HG02678 (cell line): ENCODE data around the gene SARDH.
"Not testable (repeated sequence)": the region's sequence is repeated elsewhere in the genome, so short reads cannot be mapped to it uniquely, and the experiment has no call there.

ENCODE experiments used
- ATAC-seq: cut with Tn5 transposase; IDR thresholded peaks from one replicate; pipeline ENCODE4 v1.9.1; 2021; ENCODE audit warnings: mild to moderate bottlenecking, moderate library complexity; ENCODE audit not compliant: unreplicated experiment

SARDH gene

GRCh38 chr9:133635533-133636531 lies 102.3 kb downstream of the SARDH start, which contains the start of gene DBH:
Gene DBH, plus strand, starts transcription at chr9:133636363. Its CDS starts 9 bp downstream, at chr9:133636372.
- ATAC-seq: no peak

- ATAC-seq: no peak
These were observed 103.1 kb downstream of the SARDH start for GRCh38 chr9:133635098-133635497.

- no peak for ATAC-seq
These were observed 104.0 kb downstream of the SARDH start for GRCh38 chr9:133634081-133634691.

DNA sequence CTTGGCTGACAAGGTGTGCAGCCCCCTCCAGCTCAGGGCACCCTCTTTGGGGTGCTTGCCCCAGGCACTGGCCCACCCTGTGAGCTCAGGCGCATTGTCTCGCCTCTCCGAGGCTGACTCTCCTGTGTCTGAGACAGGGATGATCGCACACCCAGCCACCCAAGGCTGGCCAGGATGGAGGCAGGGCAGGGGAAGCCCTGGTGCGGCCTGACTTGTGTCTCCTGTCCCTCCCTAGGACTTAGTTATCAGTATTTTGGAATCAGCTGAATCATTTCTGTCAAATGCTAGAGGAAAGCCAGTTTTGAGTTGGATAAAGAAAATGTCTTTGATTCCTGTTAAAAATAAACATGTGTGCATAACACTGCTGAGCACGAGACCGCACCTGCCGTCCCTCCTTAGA lies 104.5 kb downstream of the SARDH start:
- ATAC-seq: no peak

GRCh38 chr9:133632806-133633680 lies 105.1 kb downstream of the SARDH start:
- no peak for ATAC-seq

DNA sequence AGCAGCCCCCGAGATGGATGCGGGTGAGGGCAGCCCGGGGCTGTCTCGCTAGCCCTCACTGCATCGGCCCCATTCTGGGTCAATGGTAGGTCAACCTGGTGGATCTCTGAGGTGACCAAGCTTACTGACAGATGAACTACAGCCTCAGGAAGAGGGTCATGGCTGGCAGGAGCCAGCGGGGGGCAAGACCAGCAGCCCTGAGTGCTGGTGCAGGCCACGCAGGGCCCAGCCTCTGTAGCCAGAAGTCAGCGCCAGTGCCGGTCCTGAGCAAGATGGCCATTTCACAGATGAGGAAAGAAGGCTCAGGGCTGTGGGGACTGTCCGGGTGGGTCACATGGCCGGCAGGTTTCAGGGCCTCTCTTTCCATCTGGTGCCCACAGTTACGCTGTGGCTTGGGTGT lies 107.0 kb downstream of the SARDH start:
- no peak for ATAC-seq

DNA sequence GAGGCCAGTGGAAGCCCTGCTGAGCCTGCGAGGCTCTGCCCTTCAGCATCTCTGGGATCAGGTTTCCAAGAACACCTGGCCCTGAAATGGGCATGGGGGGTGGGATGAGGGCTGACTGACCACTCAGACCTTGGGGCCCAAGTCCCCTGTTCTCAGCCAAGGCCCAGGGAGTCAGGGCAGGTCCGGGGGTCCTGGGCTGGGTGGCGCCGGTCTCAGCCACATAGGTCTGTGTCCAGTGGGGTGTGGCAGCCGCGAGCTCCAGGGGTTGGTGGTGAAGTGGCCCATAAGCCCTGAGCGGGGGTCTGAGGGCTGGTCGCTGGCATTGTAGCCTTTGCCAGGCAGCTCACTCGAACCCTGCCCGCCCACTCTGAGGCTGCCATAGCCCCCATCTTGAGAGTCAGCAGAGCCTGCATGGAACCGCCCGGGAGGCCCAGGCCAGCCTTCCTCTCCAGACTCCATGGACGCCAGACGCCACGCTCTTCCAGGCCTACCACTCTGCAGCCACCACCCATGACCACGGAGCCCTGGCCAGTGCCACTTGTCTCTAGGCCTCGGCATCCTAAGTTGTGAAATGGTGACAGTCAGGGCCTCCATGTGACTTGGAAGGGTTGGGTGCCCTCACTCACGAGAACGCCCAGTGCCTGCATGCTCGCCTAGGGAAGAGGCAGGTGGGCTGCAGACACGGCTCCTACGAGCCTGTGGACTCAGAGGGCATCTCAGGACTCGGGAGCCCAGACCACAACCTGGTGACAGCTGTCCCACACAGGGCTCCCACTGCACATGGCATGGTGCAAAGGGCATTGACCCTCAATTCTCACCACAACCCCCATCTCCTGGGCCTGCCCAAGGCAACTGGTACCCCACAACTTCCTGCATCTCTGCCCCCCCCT lies 108.7 kb downstream of the SARDH start:
- ATAC-seq: no peak

GRCh38 chr9:133628766-133629165 lies 109.4 kb downstream of the SARDH start:
- ATAC-seq: no peak

DNA sequence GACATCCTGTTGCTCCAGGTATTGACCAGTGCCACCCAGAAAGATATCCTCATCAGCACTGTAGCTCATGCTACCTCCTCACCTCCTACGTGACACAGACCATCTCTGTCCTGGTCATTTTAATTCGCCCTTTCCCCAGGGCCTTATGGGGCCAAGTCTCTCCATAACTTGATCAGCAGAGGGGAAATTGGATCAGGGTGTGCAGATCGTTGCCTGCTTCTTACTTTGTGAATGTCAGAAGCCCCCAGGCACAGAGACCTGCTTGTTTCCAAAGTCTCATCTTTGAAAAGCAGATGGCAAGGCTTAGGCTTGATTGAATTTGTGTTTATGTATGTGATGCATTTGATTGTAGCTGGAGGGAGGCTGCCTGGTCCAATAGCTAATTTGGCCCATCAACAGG lies 110.8 kb downstream of the SARDH start:
- ATAC-seq: no peak

GRCh38 chr9:133626008-133626407 lies 112.1 kb downstream of the SARDH start:
- ATAC-seq: not testable (repeated sequence)

- no peak for ATAC-seq
These were observed 115.6 kb downstream of the SARDH start for GRCh38 chr9:133622555-133622954.

GRCh38 chr9:133621725-133622267 lies 116.4 kb downstream of the SARDH start:
- ATAC-seq: no peak

DNA sequence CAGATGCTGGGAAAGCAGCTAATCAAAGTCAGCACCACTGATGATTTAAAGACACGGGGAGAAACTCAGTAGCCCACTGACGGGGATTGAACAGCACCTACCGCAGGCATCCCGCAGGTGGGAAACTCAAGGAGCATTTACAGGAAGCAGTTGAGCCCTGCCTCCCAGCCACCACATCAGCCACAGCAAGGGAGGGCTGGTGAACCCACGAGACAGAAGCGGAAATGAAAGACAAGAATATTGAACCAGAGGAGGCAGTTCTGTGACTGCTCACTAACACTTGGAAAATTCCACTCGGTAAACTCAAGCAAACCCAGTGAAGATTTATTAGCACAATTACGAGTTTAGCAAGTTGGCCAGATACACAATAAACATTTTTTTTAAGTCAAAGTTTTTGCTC lies 118.4 kb downstream of the SARDH start:
- no peak for ATAC-seq

GRCh38 chr9:133618726-133619125 lies 119.4 kb downstream of the SARDH start:
- no peak for ATAC-seq

GRCh38 chr9:133616643-133617405 lies 121.3 kb downstream of the SARDH start:
- no peak for ATAC-seq

GRCh38 chr9:133615606-133616188 lies 122.5 kb downstream of the SARDH start:
- ATAC-seq: no peak

DNA sequence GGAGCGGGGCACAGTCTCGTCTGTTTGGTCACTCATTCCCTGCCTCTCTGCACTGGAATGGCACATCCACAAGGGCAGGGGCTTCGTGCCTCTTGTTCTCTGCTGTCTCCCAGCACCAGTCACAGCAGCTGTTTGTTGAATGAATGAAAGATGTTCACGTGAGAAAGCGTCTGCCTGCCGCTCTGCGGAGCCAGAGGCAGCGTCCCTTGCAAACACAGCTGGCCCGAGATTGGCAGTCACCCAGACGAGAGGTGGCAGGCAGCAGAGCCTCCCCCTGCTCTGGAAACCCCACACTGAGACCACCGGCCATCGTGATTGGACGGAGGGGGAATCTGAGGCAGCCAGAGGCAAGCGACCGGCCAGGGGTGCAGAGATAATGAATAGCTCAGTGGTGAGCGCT lies 123.0 kb downstream of the SARDH start:
- ATAC-seq: no peak

GRCh38 chr9:133614678-133615077 lies 123.5 kb downstream of the SARDH start:
- no peak for ATAC-seq

DNA sequence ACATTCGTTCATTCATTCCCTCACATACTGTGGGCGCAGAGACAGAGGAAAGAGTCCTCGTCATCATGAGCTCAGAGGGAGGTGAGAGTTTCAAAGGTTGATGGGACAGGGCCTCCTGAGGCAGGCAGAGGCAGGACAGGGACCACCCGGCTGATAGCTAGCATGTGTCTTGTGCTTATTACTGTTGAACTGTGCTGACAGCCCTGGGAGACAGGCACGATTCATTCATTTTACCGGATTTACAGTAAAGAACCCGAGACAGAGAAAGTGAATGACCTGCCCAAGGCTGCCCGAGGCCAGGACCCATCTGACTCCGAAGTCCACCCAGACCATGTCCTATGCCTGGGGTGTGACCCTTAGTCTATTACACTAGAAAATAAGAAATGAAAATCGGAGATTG lies 124.1 kb downstream of the SARDH start:
- ATAC-seq: no peak
